GM21367 (cell line): ENCODE results near the gene VPS35L.
"Not testable (repeated sequence)": the region's sequence is repeated elsewhere in the genome, so short reads cannot be mapped to it uniquely, and the experiment has no call there.

Source experiments
- ATAC-seq: cut with Tn5 transposase; IDR thresholded peaks from one replicate; pipeline ENCODE4 v1.9.1; 2021; ENCODE audit not compliant: unreplicated experiment

The VPS35L gene

DNA sequence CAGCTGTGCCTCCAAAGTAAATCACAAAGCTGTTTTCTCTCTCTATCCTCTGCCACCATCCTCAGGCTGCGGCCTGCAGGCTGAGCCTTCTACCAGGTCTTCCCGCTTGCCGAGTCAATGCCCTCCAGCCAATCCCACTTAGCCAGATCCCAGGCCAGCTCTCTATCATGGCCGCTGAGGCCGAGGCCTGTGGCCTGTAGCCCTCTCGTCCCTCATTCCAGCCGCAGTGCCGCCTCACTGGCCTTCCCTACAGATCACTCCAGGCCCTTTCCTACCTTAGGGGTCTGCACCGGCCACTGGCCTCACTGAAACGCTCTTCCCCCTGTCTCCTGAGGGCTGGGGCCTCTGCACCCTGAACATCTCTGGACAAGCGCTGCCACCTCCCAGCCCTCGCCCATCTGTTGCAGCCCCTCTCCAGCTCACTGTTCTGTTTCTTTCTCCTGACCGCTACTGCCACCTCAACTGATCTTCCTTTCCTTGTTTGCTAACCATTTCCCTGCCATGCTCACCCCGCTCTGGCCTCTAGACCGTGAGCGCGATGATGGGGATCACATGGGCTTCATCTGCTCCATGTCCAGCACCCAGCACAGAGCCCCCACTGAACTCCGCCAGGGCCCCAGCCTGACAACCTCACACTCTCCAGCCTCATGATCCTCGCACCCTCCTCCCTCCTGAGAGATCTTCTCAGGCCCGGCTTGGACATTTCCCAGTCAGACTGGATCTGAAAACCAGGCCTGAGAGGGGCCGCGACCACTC lies 154.1 kb downstream of the VPS35L start:
- ATAC-seq, result no peak

DNA sequence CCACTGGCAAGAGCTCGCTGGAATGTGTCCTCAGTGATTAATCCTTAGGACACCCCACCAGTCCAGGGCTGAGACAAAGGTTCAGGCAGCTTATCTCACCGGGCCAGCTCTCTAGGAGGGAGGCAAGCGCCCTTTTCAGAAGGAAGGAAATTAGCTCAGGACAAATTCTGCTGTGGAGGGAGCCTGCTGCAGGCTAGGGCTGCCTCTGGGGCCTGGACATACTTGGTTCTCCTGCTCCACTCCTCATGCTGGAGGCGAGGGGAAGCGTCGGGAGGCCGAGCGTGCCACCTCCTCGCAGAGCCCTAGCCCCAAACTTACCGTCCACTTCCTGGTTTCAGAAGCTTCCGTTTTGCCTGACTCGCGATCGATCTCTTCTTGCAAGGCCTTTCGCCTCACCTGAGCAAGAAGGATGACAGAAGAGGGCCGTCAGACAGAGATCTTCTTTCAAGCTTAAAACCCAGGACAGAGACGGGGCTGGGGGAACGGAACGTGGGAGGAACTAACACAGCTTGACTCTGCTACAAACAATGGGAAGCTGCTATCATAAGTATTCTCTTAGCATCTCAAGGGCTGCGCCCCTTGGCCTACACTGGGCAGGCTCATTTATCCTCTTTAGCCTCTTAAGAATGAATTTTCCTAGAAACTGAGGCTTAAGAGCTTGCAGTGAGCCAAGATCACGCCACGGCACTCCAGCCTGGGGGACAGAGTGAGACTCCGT lies 154.8 kb downstream of the VPS35L start:
- ATAC-seq, result no peak

DNA sequence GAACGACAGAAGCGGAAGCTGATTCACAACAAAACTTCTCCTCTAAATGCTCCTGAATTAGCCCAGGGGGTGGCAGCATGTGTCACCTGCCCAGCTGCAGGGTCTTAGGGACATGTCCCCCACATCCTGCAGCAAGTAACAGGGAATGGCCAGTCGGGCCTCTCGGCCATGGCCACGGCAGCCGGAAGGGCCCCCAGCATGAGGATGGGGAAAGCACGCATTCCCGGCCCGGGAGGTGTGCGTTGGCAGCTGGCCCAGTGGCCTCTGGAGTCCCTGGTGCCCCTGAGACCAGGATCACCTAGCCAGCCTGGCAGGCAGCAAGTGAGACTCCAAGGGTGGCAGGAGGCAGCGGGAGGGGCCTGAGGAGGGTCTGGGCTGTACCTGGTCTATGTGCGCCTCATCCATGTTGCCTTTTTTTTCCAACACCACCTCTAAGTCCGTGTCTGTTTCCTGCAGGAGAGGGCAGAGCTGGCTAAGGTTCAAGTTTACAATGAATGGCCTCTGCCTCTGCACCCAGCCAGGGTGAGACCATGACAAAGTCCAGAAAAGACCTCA lies 155.6 kb downstream of the VPS35L start:
- no peak for ATAC-seq

DNA sequence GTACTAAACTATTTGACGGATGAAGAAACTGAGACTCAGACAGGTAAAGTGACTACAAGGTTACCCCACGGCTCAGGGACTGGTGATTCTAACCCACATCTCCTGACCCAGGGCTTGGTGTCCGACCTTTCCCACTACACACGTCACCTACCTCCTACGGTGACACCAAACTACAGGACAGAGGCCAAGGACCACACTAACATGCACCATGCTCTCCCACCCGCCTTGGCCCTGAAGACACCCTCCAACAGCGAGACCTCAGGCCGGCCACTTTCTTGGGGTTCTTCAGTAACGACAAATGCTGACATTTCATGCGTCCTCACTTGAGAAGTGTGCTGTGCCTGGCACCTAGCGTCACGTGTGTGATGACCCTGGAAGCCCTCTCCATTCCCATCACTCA lies 156.1 kb downstream of the VPS35L start:
- no peak for ATAC-seq

DNA sequence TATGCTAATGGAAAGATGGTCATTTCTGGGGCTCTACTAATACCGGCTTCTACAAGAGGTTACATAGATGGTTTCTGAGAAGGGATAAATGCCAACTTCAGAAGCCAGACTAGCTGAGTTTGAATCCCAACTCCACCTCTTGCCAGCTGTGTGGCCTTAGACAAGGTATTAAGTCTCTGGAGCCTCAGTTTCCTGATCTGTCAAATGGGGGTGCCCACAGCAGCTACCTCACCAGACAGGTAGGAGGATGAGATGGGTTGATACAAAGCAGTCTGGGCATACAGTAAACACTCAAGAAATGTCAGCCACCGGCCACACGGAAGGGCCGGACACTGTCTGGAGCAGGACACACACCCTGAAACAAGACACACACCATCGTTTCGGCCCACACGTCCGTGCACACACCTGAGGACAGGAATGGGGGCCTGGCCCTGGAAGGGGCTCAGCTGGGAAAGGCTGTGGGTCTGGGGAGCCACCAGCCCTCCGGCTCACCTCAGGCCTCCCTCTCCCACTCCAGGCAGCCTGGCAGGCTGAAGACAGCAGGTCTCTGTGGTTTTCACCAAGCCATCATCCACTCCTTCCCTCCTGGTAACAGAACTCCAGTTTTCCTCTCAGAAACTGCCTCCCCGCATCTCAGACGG lies 157.0 kb downstream of the VPS35L start:
- no peak for ATAC-seq

DNA sequence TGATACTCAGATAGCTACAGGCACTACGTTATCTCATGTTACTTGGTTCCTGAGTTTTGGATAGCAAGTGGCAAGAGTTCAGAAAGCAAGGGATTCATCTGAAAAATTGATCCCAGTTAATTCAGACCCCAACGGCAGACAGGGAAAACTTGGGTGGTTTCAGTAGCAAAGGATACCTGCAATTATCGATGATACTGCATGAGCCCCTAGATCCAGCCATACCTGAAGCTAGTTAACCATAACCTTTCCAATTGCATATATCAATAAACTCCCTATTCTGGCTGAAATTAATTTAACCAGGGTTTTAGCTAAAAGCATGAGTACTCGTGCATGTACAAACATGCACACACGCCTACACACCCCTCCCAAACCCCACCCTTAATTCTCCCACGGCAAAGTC lies 158.2 kb downstream of the VPS35L start:
- no peak for ATAC-seq

DNA sequence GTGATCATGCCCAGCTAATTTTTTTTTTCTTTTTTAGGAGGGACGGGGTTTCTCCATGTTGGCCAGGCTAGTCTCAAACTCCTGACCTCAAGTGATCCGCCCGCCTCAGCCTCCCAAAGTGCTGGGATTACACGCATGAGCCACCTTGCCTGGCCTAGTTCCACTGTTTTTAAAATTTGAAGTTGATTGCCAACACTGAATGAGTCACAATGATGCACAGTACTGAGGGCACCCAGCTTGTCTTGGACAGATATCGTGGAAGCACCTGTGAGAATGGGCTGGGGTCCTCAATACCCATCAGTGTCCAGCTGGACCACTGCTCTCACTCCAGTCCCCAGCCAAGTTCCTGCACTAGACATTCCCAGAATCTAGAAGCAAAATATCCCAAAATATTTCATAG lies 160.1 kb downstream of the VPS35L start:
- ATAC-seq, result no peak

DNA sequence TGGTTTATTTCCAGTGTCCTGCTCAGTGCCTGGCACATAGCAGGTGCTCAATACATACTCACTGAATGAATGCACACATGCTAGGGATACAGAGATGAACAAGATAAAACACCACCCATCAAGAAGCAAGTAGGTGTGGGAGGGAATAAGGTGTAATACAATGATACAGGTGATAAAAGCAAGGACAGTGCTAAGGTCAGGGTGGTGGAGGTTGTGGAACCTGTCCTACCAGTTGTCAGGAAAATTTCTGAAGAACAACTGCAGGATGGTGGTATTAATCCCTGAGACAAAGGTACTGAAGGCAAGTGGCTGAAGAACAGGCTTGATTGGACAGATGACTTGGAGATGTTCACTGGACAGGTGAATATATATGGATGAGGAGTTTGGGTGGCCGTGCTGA lies 160.7 kb downstream of the VPS35L start:
- no peak for ATAC-seq

DNA sequence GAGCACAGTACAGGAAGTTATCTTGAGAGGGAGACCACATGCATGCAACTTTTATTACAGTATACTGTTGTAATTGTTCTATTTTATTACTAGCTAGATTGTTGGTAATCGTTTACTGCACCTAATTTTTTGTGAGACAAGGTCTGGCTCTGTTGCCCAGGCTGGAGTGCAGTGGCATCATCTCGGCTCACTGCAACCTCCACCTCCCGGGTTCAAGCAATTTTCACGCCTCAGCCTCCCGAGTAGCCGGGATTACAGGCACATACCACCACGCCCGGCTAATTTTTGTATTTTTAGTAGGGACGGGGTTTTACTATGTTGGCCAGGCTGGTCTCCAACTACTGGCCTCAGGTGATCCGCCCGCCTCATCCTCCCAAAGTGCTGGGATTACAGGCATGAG lies 161.2 kb downstream of the VPS35L start:
- ATAC-seq, result not testable (repeated sequence)

DNA sequence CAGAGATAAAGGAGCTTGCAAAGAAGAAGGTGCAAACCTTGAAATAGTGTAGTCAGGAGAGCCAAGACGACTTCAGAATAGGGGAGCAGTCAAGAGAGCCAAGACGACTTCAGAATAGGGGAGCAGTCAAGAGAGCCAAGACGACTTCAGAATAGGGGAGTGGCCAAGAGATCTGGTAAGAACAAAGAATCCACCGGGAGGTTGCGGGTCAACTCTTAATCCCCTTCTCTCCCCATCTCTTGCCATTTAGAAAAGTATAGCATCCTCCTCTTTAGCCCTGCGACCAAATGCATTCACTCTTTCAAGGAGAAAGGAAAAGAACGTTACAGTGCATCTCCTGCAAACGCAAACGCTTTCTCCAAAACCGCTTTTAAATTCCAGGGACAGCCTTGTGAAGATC lies 161.8 kb downstream of the VPS35L start:
- no peak for ATAC-seq

DNA sequence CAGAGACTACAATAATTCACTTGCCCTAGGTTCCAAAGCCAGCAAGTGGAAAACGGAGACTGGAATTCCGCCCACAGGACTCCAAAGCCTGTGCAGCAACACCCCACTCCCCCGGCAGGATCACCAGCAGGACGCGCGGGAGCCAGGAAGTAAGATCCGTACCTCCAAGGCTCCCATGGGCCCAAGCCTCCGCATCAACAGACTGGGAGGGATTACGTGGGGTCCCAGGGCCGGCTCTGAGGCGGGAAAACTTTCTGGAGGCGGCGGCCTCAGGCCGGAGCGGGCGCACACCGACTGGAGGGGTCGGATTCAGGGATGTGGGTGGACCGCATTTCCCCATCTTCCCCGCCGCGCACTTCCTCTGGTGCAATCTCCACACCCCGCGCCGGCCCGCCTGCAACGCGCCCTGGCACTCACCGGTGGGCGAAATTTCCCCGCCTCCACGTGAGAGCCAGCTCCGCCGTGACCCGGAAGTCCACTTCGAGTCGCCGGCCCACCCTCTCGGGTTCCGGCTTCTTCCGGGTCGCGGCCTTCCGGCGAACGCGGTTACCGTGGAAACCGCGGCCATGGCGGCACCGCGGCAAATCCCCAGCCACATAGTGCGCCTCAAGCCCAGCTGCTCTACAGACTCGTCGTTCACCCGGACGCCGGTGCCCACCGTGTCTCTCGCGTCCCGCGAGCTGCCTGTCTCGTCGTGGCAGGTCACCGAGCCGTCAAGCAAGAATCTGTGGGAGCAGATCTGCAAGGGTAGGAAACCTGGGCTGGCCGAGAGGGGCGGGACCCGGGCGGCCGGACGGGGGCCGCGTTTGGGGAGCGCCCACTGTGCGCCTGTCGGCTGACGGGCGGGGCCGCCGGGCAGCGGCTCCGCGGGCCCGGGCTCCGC lies 162.5 kb downstream of the VPS35L start, which contains the start of the genes IQCK and KNOP1:
TSS of gene IQCK (plus strand) at position 531 of the 883 bp plus-strand sequence. CDS start at position 567, 36 bp downstream.
TSS of gene KNOP1 (minus strand) at position 487 of the 883 bp plus-strand sequence. CDS start 3,192 bp downstream, outside the sequence.
- peak; percentile 91 for ATAC-seq

DNA sequence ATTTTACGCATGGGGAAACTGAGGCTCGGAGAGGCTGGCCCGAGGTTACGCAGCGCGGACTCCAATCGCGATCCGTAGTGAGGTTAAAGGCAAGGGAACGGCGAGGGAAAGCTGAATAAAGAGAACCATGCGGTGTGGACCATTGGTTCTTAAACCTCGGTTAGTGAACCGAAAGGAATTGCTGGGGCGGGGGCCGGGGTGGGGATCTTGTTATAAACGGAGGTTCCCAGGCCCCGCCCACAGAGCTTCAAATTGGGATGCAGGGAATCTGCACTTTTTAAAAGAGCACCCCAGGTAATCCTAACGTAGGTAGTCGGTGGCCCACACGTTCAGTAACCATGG lies 163.1 kb downstream of the VPS35L start:
- no peak for ATAC-seq

DNA sequence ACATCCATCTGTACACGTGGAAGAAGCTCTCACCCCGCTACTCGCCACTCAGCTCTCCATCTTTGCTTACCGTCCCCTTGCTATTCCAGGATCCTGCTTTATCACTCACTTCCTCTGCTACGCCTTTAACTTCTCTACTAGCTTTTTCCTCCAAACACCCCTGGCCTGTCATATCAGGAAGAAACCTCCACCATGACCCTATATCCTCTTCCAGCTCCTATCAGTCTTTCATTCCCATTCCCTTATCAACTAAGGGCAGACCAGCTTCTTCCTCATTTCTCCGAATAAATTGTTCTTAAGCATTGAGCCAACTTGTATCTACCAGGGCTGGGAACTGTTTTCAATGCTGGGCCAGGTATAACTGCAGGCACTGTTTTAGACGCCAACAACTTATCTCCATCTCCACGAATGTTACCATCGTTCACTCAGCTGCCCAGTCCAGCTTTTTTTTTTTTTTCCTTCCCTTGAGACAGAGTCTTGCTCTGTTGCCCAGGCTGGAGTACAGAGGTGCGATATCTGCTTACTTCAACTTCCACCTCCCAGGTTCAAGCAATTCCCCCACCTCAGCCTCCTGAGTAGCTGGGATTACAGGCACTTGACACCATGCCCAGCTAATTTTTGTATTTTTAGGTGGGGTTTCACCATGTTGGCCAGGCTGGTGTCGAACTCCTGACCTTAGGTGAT lies 166.9 kb downstream of the VPS35L start:
- ATAC-seq, result no peak

DNA sequence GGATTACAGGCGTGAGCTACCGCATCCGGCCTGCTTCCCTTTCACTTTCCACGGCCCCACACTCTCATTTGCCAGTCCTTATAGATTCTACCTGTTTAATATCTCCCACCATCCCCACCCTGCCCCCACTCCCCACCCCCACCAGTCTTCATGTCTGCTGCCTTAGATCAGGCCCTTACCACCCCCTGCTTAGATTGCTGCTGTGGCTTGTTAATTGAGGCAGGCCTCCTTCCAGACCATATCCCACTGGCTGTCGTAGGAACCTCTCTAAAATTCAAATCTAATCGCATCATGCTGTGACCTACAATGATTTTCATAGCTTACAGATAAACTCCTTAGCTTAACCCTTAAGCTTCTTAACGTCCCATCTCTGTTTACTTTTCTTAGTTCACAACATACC lies 167.5 kb downstream of the VPS35L start:
- ATAC-seq, result no peak

DNA sequence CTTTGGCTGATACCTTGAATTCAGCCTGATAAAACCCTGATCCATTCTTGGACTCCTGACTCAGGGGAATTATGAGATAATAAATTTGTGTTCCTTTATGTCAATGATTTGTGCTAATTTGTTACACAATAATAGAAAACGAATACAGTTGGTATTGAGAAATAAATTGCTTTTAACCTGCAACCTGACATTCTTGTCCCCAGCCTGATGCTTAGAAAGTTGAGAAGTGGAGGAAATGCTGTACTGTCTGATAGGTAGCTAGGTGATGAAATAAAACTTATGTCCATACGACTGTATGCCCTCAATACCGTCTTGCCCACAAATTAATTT lies 173.1 kb downstream of the VPS35L start:
- ATAC-seq, result no peak

DNA sequence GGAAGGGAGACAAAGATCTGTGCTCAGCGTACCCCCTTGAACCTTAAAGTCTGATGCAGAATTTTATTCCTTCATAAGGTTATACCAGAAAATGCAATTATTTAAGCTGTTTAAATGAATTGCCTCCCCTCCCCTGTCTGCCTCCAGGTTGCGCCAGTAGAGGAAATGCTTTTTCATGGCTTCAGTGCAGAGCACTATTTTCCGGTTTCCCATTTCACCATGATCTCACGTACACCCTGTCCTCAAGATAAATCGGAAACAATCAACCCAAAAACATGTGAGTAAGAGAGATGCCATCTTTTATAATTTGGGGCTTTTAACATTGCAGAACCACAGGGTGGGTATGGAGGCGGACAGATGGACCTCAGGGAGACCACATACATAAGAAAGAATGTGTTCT lies 178.0 kb downstream of the VPS35L start:
- no peak for ATAC-seq

DNA sequence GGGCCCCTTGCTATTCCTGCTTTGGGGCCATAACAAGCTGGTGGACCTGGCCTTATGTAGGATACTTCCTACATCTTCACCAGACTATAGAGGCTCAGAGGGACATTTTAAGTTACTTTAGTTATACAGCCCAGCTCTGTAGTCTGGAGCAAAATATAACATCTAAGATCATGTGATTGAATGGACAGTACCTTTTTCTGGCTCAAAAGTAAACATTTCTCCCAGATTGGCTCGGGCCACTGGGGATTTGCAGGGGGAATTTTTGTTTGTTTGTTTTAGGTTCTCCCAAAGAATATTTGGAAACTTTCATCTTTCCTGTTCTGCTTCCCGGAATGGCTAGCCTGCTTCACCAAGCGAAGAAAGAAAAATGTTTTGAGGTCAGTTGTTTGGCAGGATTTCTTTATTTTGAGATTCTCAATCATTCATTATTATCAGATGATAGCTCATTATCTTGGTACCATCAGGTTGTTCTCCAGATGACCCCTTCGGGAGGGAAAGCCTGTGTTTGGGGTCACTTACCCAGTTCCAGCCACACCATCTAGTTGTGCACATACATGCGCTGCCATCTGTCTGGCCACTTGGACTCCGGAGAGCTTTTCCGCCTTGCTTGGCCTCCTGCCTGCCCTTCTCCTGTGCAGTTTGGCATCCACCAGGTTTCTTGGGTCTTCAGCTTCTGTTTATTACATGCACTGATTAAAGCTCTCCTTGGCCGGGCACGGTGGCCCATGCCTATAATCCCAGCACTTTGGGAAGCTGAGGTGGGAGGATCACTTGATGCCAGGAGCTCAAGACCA lies 179.8 kb downstream of the VPS35L start:
- ATAC-seq, result no peak

DNA sequence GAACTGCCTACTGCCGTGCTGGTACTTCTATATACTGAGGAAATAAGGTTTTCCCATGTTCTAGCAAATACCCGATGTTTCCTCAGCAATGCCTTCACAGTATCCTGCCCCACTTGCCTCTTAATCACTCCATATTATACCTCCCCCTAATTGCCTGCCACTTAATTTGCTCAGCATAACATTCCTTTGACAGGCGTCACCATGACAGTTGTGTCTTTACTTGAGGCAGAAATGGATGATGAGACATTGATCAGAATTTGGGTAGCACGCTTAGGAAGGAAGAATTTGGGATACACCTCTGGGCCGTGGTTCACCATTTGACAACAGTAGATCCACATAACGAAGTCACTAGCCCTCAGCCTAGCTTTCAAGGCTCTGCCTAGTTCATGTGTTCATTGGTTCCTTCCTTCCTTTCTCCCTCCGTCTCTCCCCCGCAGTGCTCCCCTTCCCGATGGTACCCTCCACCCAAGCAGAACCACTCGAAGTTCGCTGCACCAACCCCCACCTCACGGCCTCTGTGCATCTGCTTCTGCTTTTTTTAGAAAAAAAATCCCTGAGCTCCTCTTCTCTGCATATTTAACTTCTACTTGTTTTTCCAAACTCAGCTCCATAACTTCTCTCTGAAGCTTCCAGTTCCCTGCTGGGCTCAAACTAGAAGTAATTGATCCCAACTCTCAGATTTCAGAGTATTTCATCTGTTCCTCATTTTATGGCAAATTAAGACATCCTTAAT lies 182.0 kb downstream of the VPS35L start:
- ATAC-seq, result no peak

DNA sequence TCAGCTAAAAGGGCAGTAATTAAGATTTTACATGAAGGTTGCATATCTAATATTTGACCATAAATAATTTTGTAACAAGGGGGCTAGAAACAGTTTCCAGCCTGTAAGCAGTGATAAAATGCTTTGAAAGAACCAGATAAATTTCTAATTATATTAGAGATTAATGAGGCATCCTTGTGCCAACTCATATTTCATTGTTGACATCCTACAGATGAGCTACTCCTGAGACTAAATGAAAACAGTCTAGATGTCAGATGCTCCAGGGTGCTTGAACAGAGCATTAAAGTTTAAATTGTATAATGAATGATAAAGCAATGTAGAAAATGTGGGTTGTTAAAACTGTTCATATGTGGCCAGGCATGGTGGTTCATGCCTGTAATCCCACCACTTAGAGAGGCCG lies 185.9 kb downstream of the VPS35L start:
- no peak for ATAC-seq
